Measurements from ENCODE around the gene PTGIR. TPM values are rescaled to one million over a fixed set of nuclear protein-coding genes. Genes with fewer than 3 reads are reported as not detected.

Gene PTGIR
- total RNA-seq, 1 experiment from 2014 or later: not detected

DNA sequence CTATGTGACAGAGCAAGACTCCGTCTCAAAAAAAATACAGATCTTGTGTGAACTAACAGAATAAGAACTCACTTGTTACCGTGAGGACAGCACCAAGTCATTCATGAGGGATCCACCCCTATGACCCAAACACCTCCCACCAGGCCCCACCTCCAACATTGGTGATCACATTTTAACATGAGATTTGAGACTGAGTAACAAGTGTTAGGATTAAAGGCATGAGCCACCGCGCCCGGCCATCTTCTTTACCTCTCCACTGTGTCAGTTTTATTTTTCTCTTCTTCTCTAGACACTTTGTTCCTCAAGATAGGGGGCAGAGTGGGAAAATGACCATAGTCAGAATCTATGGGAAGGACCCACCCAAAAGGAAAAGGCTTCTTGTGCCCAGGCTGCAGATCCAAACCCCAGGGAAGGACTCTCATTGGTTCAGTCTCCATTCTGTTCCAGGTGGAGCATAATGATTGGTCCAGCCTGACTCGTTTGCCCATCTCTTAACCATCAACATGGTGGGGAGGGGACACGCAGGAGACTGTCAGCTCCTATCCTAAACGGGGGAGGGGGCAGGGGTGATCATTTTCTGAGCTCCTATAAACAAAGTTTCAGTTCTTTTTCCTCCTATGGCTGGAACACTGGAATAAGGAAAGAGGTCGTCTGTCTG lies 25.0 kb downstream of the PTGIR start:
- peaks cover 20% of the 10 kb centered on the region for H3K36me3 ChIP-seq
- no peaks in the 10 kb centered on the region for H3K27me3 ChIP-seq
- DNase-seq: no peak
- peak overlapping the region; percentile 97 for H3K4me3 ChIP-seq
- H3K9me3 ChIP-seq: peaks cover 2% of the 10 kb centered on the region

DNA sequence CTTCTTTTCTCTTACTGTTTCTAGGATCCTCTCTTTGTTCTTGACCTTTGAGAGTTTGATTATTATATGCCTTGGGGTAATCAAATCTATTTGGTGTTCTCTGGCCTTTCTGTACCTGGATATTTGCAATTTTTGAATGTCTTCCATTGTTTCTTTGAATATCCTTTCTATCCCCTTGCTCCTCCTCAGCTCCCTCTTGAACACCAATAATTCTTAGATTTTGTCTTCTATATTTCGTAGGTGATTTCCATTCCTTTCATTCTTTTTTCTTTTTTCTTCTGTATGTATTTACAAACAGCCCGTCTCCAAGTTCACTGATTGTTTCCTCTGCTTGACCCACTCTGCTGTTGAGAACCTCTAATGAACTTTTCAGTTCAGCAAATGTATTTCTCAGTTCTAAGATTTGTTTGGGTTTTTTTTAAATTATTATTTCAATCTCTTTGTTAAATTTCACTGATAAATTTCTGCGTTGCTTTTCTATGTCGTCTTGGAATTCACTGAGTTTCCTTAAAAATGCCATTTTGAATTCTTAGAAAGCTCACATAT lies 26.4 kb downstream of the PTGIR start:
- Histone ChIP-seq H3K27me3 (no peaks in the 10 kb centered on the region), H3K36me3 (peaks cover 9% of the 10 kb centered on the region), H3K9me3 (peaks cover 2% of the 10 kb centered on the region), H3K4me3 (no peak overlapping the region)
- DNase-seq: no peak

DNA sequence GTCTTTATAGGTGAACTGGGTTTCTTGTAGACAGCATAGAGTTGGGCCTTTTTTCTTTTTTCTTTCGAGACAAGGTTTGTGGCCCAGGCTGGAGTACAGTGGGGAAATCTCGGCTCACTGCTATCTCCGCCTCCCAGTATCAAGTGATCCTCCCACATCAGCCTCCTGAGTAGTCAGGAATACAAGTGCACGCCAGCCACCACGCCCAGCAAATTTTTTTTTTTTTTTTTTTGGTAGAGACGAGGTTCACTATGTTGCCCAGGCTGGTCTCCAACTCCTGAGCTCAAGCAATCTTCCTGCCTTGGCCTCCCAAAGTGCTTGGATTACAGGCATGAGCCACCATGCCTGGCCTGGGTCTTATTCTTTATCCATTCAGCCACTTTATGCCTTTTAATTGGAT lies 28.9 kb downstream of the PTGIR start:
- peaks cover 2% of the 10 kb centered on the region for H3K9me3 ChIP-seq
- H3K27me3 ChIP-seq: no peaks in the 10 kb centered on the region
- no peaks in the 10 kb centered on the region for H3K36me3 ChIP-seq
- no peak overlapping the region for H3K4me3 ChIP-seq
- DNase-seq: no peak

DNA sequence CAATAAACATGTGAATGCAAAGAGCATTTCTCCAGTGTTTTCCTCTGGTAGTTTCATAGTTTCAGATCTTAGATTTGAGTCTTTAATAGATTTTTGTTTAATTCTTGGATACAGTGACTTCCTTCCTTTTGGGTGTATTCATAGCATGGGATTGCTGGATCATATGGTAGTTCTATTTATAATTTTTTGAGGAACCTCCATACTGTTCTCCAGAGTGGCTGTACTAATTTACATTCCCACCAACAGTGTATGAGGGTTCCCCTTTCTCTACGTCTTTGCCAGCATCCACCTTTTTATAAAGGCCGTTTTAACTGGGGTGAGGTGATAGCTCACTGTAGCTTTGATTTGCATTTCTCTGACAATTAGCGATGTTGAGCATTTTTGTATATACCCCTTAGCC lies 33.0 kb downstream of the PTGIR start:
- Histone ChIP-seq H3K36me3 (no peaks in the 10 kb centered on the region), H3K4me3 (no peak overlapping the region), H3K27me3 (peaks cover 7% of the 10 kb centered on the region; the same call in 1 of the 2 replicates), H3K9me3 (no peaks in the 10 kb centered on the region)
- DNase-seq: no peak

DNA sequence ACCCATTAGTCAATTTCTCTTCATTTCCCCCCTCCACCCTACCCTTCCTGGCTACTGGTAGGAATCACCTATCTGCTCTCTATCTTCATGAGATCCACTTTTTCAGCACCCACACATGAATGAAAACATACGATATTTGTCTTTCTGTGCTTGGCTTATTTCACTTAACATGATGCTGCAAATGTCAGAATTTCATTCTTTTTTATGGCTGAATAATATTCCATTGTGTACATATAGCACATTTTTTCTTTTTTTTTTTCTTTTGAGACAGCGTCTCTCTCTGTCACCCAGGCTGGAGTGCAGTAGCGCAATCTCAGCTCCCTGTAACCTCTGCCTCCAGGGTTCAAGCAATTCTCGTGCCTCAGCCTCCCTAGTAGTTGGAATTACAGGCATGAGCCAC lies 33.6 kb downstream of the PTGIR start:
- Histone ChIP-seq H3K27me3 (peaks cover 12% of the 10 kb centered on the region; the same call in 1 of the 2 replicates), H3K4me3 (no peak overlapping the region), H3K9me3 (no peaks in the 10 kb centered on the region), H3K36me3 (no peaks in the 10 kb centered on the region)
- DNase-seq: no peak

DNA sequence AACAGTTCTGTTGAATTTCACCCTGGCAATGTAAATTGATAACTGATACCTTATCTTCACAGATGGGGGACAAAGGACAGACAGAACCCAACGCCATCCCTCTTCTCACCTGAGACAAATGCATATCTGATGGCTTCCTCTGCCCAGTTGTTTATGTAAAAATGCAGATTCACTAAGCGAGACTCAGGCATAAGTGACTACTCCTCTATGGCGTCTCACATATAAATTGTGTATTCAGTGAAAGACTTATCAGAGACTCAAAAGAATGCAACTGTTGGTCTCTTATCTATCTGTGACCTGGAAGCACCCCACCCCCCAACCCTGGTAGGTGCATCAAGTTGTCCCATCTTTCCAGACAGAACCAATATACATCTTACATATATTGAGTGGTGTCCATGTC lies 37.0 kb downstream of the PTGIR start:
- no peak overlapping the region for H3K4me3 ChIP-seq
- H3K27me3 ChIP-seq: peaks cover 18% of the 10 kb centered on the region; the same call in 1 of the 2 replicates
- no peaks in the 10 kb centered on the region for H3K9me3 ChIP-seq
- DNase-seq: no peak
- no peaks in the 10 kb centered on the region for H3K36me3 ChIP-seq

DNA sequence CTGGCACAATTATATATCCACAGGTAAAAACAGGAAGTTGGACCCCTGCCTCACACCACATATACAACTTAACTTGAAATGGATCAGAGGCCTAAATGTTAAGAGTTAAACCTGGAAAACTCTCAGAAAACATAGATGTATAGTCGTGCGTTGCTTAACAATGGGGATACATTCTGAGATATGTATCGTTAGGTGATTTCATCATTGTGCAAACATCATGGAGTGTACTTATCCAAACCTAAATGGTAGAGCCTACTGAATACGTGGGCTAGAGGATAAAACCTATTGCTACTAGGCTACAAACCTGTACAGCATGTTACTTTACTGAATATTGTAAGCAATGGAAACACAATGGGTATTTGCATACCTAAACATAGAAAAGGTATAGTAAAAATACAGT lies 38.6 kb downstream of the PTGIR start:
- Histone ChIP-seq H3K27me3 (peaks cover 18% of the 10 kb centered on the region; the same call in 1 of the 2 replicates), H3K9me3 (peaks cover under 1% of the 10 kb centered on the region), H3K4me3 (no peak overlapping the region), H3K36me3 (no peaks in the 10 kb centered on the region)
- no peak for DNase-seq

DNA sequence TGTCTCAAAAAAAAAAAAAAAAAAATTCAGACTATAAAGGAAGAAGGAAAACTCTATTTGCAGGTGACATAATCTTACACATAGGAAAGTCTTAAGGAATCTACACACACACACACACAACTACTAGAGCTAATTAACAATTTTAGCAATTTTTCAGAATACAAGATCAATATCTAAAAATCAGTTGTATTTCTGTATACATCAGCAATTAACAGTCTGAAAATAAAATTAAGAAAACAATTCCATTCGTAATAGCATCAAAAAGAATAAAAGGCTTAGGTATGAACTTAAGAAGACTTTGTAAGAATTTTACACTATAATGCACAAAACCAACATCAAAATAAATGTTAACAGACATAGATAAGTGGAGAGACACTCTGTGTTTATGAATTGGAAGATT lies 39.4 kb downstream of the PTGIR start:
- Histone ChIP-seq H3K36me3 (no peaks in the 10 kb centered on the region), H3K9me3 (peaks cover 2% of the 10 kb centered on the region), H3K27me3 (peaks cover 18% of the 10 kb centered on the region; the same call in 1 of the 2 replicates), H3K4me3 (no peak overlapping the region)
- DNase-seq: no peak

DNA sequence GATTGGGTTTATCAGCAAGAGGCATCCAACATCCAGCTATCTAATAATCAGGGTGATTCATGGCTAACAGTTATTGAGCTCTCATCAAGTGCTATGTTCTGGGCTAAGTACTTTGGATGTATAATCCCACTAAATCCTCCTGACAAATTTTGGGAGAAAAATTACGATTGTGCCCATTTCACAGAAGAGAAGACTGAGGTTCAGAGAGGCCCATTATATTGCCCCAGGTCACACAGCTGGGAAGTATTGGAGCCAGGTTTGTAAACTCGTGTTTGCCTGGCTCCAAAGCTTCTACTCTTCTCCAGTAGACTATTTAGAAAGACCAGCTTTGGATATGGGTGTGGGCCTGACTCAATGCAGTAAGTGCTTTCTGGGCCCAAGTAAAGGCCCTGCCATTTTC lies 44.6 kb downstream of the PTGIR start:
- Histone ChIP-seq H3K36me3 (no peaks in the 10 kb centered on the region), H3K9me3 (peaks cover 2% of the 10 kb centered on the region), H3K27me3 (peaks cover 6% of the 10 kb centered on the region; the same call in 1 of the 2 replicates), H3K4me3 (no peak overlapping the region)
- DNase-seq: no peak

DNA sequence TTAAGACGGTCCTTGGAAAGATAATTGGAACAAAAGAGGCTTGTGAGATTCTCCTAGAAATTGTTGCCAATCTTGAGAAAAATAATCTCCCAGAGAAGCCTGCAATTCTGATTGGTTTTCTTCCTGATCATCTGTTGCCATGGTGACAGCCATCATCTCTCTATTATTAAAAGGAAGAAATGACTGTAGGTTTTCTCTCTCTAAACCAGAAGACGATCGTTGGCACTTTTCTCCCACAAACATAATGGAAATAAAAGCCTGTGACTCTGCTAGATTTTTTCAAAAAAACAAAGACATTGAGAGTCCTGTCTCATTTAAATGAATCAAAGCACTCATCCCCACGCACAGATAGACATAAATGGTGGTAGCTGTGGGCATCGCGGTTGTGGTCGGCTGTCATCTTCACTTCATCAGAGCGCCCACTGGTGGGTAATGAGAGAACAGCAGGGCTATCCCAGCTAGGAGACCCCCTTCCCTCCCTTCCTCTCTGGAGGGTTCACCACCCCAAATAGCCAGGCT lies 45.5 kb downstream of the PTGIR start:
- H3K27me3 ChIP-seq: peaks cover 6% of the 10 kb centered on the region; the same call in 1 of the 2 replicates
- H3K4me3 ChIP-seq: no peak overlapping the region
- H3K9me3 ChIP-seq: peaks cover 2% of the 10 kb centered on the region
- no peak for DNase-seq
- H3K36me3 ChIP-seq: no peaks in the 10 kb centered on the region

DNA sequence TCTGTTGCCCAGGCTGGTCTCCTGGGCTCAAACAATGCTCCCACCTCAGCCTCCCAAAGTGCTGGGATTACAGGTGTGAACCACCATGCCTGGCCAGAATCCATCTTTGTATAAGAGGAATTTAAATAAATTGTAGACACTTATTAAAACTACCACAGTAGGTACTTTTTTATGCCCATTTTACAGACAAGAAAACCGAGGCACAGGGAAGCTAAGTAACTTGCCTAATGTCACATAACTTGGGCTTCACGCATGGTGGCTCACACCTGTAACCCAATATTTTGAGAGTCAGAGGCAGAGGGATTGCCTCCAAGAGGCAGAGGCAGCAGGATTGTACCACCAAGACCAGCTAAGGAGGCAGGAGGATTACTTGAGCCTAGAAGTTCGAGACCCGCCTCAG lies 46.4 kb downstream of the PTGIR start:
- no peak overlapping the region for H3K4me3 ChIP-seq
- DNase-seq: no peak
- H3K27me3 ChIP-seq: no peaks in the 10 kb centered on the region
- H3K36me3 ChIP-seq: no peaks in the 10 kb centered on the region
- H3K9me3 ChIP-seq: peaks cover 2% of the 10 kb centered on the region

DNA sequence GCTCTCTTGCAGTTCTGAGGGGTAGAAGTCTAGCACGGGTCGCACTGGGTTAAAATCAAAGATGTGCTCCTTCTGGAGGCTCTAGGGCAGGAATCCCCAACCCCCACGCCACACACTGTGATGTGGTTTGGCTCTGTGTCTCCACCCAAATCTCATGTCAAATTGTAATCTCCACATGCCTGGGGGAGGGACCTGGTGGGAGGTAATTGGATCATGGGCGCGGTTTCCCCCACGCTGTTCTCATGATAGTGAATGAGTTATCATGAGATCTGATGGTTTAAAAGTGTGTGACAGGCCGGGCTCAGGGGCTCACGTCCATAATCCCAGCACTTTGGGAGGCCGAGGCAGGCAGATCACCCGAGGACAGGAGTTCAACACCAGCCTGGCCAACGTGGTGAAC lies 50.4 kb downstream of the PTGIR start:
- no peak for DNase-seq
- H3K4me3 ChIP-seq: no peak overlapping the region
- H3K36me3 ChIP-seq: no peaks in the 10 kb centered on the region
- no peaks in the 10 kb centered on the region for H3K27me3 ChIP-seq
- no peaks in the 10 kb centered on the region; the same call in 1 of the 2 replicates for H3K9me3 ChIP-seq

DNA sequence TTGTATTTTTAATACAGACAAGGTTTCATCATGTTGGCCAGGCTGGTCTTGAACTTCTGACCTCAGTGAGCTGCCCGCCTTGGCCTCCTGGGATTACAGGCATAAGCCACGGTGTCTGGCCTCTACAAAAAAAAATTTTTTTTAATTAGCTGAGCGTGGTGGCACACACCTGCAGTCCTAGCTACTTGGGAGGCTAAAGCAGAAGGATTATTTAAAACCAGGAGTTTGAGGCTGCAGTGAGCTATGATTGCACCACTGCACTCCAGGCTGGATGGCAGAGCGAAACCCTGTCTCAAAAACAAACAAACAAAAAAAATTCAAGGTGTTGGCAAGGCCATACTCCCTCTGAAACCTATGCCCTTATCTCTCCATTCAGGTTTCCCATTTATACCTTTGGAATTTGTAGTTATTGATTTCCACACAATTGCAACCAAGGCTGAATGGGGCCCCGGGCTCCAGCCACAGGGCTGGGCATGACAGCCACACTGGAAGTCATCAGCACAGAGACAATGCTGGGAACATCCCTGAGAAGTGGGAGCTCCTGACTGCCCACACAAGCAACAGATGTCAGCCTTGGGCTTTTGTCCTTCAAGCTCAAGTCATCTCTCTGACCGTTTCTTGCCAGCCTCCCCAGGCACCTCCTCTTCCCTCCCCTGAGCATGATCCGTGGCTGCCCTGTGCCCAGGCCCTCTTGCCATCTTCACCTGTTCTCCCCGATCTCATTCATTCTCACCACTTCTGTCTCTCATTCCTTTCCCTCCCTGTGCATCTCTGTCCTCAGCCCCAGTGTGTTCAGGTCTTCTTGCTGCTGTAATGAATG lies 51.0 kb downstream of the PTGIR start:
- Histone ChIP-seq H3K36me3 (no peaks in the 10 kb centered on the region), H3K4me3 (no peak overlapping the region), H3K9me3 (peaks cover 5% of the 10 kb centered on the region; the same call in 1 of the 2 replicates), H3K27me3 (no peaks in the 10 kb centered on the region)
- no peak for DNase-seq

DNA sequence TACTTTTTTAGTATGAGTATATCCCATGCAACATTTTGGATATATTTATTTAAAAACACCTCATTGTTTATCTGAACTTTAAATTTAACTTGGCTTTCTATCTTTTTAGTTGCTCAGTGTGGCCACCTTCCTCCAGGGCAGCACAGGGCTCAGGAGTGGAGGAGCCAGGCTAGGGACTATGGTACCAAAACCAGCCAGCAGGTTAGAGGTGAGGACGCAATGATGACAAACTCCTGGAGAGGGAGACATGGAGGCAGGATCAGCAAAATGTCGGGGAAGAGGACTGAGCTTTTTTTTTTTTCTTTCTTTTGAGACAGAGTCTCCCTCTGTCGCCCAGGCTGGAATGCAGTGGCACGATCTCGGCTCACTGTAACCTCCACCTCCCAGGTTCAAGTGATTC lies 53.4 kb downstream of the PTGIR start:
- Histone ChIP-seq H3K9me3 (peaks cover 7% of the 10 kb centered on the region; the same call in 1 of the 2 replicates), H3K27me3 (no peaks in the 10 kb centered on the region), H3K4me3 (no peak overlapping the region), H3K36me3 (no peaks in the 10 kb centered on the region)
- no peak for DNase-seq

Data from MG63 (cell line).